Measurements from ENCODE around the gene TRPM3. TPM values are rescaled to one million over a fixed set of nuclear protein-coding genes. Genes with fewer than 3 reads are reported as not detected.

The TRPM3 gene
- total RNA-seq, 2 experiments from 2014 or later = not detected

DNA sequence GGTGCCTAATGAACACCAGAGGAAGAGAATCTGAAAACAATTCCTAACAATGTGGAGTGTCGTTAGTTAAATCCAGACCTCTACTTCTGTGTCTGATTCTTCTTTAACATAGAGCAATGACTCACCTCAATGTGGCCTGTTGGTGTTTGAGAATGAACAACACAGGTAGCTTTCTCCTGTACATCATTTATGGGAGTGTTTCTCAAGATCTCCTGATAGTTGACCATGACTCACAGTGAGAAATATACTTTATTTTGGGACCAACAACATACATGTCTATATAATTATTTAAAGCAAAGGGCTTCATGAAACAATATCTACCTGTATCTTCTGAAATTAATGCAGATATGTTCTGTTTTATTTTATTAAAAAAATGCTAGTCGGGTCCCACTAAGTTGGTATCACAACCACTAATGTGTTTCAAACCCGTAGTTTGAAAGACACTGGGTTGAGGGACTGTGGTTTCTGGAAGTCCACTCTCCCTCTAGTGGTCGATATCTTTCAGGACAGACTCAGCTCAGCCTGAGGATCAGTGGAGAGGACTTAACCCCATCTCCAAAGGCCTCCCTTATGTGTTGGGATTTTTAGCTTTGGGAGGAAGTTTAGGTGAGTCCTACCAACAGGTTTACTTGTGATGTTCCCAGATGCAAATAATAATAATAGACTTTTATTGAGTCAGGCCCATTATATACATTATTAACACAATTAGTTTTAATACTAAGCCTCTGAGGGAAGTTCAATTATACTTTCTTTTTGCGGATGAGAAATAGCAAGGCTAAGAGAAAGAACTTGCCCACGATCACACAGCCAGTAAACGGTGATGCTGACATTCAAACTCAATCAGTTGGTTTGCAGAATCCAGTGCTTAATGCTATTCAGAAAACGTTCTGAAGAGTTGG is 636.9 kb downstream of the TRPM3 start:
- CTCF ChIA-PET = interaction anchor here (1.0 to 1.2 kb wide), 2 partner anchors 25 to 118 kb away, joined by 3 to 4 read pairs; no protein-coding TSS in a partner anchor
- POLR2A ChIA-PET = interaction anchor here (0.6 kb wide), 1 partner anchor 81 kb away, joined by 4 read pairs; no protein-coding TSS in a partner anchor

DNA sequence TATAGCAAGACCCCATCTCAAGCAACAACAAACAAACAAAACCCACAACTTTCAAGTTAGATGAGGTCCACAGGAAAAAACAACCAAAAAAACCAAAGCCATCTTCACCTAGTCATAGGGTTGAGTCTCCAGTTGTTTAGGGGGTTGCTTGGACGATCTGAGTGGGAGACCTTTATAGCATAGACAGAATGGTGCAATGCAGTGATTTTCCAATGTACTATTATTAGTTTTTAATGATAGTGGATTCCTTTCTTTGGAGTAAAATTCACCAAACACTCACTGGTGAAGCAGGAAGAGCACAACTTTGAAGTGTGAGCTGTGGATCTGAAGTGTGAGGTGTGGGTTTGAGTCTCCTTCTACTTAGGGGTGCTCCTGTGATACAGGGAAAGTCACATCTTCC is 640.0 kb downstream of the TRPM3 start:
- ChIA-PET CTCF (no interaction called here), POLR2A (no interaction called here)

DNA sequence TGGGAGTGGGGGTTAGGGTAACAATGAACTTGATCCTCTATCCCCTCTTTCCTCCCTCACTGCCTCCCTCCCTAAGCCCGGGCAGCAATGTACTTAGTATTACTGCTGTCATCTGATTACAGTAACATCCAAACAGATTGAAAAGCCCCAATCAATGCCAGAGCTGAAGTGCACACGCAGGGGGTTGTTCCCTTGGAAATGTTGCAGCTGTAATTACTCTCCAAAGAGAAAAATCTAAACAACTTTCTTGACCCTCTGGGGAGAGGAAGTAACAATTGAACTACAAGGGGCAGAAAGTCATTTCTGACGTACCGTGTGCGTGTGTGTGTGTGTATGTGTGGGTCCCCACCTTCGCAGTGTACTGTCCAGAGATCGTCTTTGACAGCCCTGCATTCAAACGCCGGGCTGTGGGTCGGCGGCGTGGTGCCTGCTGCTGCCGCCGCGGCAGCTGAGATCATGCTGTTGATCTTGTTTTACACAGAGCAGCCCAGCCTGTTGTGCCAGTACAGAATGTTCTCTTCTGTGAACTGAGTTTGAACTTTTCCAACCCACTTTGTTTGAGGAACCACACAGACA is 640.9 kb downstream of the TRPM3 start:
- CTCF ChIA-PET = no interaction called here
- POLR2A ChIA-PET = no interaction called here

DNA sequence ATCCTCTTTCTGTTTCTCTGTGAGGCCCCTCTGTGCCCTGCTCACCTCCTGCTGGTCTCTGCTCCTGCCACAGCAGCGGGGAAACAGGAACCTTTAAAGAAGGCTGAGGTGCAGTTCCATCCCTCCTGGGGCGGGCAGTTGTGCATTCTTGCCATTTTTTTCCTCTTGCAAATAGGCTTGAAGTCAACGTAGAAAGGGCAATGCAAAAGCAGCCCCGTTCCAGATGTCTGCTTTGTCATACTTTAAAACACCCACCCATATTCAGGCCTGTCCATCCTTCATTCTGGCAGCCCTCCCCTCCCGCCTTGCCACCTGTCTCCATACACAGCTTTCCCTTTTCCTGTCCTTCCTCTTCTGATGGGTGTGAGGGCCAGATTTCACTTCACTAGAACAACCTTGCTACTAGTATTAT is 641.5 kb downstream of the TRPM3 start:
- ChIA-PET CTCF (no interaction called here), POLR2A (no interaction called here)

Measured in activated CD8-positive, alpha-beta memory T cell treated with anti-CD3 and anti-CD28 coated beads for 36 hours (primary cell).